Mammary epithelial cell (primary cell): Measurements from ENCODE around the gene COMMD1.

Experiments
- EZH2 ChIP-seq: IDR thresholded peaks from 2 replicates; pipeline ENCODE4 v1.6.1; 2012; ENCODE audit warnings: low read length, inconsistent platforms, borderline replicate concordance
- TF ChIP-seq, protein P1 (sequence below), 2 donors: IDR thresholded peaks in 1 of 2; conservative IDR thresholded peaks in 1 of 2; 2 replicates each; pipeline ENCODE4 v1.5.1; 2011 to 2012; ENCODE audit warnings: inconsistent platforms in 2 of 2, low read length in 2 of 2, mild to moderate bottlenecking in 2 of 2, control low read depth in 1 of 2, low read depth in 1 of 2; ENCODE audit not compliant: insufficient read depth in 1 of 2; ENCODE audit errors: extremely low read depth in 1 of 2

DNA sequence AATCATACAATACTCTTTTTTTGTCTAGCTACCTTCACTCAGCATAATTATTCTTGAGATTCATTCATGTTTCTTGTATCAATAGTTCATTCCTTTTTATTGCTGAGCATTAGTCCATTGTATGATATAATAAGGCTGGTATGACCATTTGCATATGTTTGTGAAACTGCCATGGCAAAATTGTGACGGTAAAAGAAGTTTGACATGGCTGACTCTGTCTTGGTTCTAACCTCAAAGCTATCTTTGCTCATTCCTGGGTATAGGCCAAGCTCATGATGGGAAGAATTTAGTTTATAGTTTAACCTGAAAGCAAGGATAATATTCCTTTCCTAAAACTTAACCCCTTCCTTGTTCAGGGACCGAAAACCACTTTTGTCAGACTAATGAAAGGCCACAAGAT lies 46.4 kb downstream of the COMMD1 start:
- no peak for TF ChIP-seq EZH2
- TF ChIP-seq, protein P1, sequence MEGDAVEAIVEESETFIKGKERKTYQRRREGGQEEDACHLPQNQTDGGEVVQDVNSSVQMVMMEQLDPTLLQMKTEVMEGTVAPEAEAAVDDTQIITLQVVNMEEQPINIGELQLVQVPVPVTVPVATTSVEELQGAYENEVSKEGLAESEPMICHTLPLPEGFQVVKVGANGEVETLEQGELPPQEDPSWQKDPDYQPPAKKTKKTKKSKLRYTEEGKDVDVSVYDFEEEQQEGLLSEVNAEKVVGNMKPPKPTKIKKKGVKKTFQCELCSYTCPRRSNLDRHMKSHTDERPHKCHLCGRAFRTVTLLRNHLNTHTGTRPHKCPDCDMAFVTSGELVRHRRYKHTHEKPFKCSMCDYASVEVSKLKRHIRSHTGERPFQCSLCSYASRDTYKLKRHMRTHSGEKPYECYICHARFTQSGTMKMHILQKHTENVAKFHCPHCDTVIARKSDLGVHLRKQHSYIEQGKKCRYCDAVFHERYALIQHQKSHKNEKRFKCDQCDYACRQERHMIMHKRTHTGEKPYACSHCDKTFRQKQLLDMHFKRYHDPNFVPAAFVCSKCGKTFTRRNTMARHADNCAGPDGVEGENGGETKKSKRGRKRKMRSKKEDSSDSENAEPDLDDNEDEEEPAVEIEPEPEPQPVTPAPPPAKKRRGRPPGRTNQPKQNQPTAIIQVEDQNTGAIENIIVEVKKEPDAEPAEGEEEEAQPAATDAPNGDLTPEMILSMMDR (conservative IDR thresholded peaks at IDR 0.05 in 1 of 2, IDR thresholded peaks at IDR 0.05 in 1 of 2; ENCODE audit: extremely low read depth in 1 of 2, insufficient read depth in 1 of 2, low read depth in 1 of 2, low read length in 2 of 2): no peak
